Neural cell (in vitro differentiated cells): ENCODE data around the gene PDZRN3. TPM values are rescaled to one million over a fixed set of nuclear protein-coding genes. Genes with fewer than 3 reads are reported as not detected.

Experiments used
- H2AFZ ChIP-seq: fragments of 200-600, 300-800 bp; sonication (generic), shearing (Covaris generic); 2 replicates; pipeline ENCODE4 v1.6.0; 2014; ENCODE audit warnings: low read depth, mild to moderate bottlenecking, antibody characterized with exemption, low read length, moderate library complexity
- H3F3A ChIP-seq: fragments of 200-600 bp; shearing (Covaris generic); 2 replicates; pipeline ENCODE4 v1.6.1; 2016; ENCODE audit warnings: mild to moderate bottlenecking, moderate library complexity, mixed read lengths, antibody characterized with exemption, low read length; ENCODE audit not compliant: insufficient read depth, poor library complexity, severe bottlenecking
- H3K27ac ChIP-seq: fragments of 200-600, 300-800 bp; sonication (generic), shearing (Covaris generic); 2 replicates; pipeline ENCODE4 v1.5.1; 2014; ENCODE audit warnings: mild to moderate bottlenecking, low read length, moderate library complexity
- H3K27me3 ChIP-seq: fragments of 300-800, 200-600 bp; sonication (generic), shearing (Covaris generic); 2 replicates; pipeline ENCODE4 v1.6.0; 2014; ENCODE audit warnings: mild to moderate bottlenecking, low read depth, low read length, moderate library complexity; ENCODE audit not compliant: insufficient read depth
- H3K36me3 ChIP-seq: fragments of 300-800, 200-600 bp; sonication (generic), shearing (Covaris generic); 2 replicates; pipeline ENCODE4 v1.5.1; 2014; ENCODE audit warnings: mild to moderate bottlenecking, antibody characterized with exemption, low read length, moderate library complexity; ENCODE audit not compliant: insufficient read depth
- H3K4me2 ChIP-seq: fragments of 300-800, 200-600 bp; sonication (generic), shearing (Covaris generic); 2 replicates; pipeline ENCODE4 v1.6.0; 2014; ENCODE audit warnings: mild to moderate bottlenecking, low read length
- H3K4me3 ChIP-seq: fragments of 300-800, 200-600 bp; sonication (generic), shearing (Covaris generic); 2 replicates; pipeline ENCODE4 v1.5.1; 2014; ENCODE audit warnings: mild to moderate bottlenecking, low read length, moderate library complexity
- H3K79me2 ChIP-seq: fragments of 200-600 bp; shearing (Covaris generic); replicated peaks from 2 replicates; pipeline ENCODE4 v1.6.0; 2014; ENCODE audit warnings: mild to moderate bottlenecking, low read length, moderate library complexity; ENCODE audit not compliant: insufficient read depth
- H3K9ac ChIP-seq: fragments of 300-800, 200-600 bp; sonication (generic), shearing (Covaris generic); 2 replicates; pipeline ENCODE4 v1.6.1; 2016; ENCODE audit warnings: mild to moderate bottlenecking, low read length, mixed read lengths
- H3K9me2 ChIP-seq: fragments of 200-600 bp; shearing (Covaris generic); 2 replicates; pipeline ENCODE4 v1.6.1; 2016; ENCODE audit warnings: mild to moderate bottlenecking, low read length, mixed read lengths; ENCODE audit not compliant: insufficient read depth
- H3K9me3 ChIP-seq: fragments of 200-600, 300-800 bp; sonication (generic), shearing (Covaris generic); 2 replicates; pipeline ENCODE4 v1.6.1; 2016; ENCODE audit warnings: mild to moderate bottlenecking, mixed run types, low read length, moderate library complexity, mixed read lengths
- H4K20me1 ChIP-seq: fragments of 200-600 bp; shearing (Covaris generic); 2 replicates; pipeline ENCODE4 v1.6.1; 2016; ENCODE audit warnings: mild to moderate bottlenecking, mixed run types; ENCODE audit not compliant: insufficient read depth
- CTCF ChIP-seq: fragments of 450-650 bp; IDR thresholded peaks from 2 replicates; pipeline ENCODE4 v1.5.1; 2014; ENCODE audit warnings: antibody characterized with exemption, mild to moderate bottlenecking, moderate library complexity; ENCODE audit not compliant: poor library complexity, severe bottlenecking
- EP300 ChIP-seq: fragments of 450-650 bp; conservative IDR thresholded peaks from 2 replicates; pipeline ENCODE4 v1.6.1; 2014; ENCODE audit warnings: antibody characterized with exemption, mild to moderate bottlenecking, moderate library complexity; ENCODE audit not compliant: poor library complexity, severe bottlenecking
- EZH2 ChIP-seq: fragments of 200-600, 300-800 bp; shearing (Covaris generic), sonication (generic); IDR thresholded peaks from 2 replicates; pipeline ENCODE4 v1.6.1; 2014; ENCODE audit warnings: antibody characterized with exemption, low read length, borderline replicate concordance, mild to moderate bottlenecking; ENCODE audit not compliant: insufficient read depth, poor library complexity, severe bottlenecking
- MXI1 ChIP-seq: fragments of 450-650 bp; conservative IDR thresholded peaks from 2 replicates; pipeline ENCODE4 v1.6.1; 2014; ENCODE audit warnings: antibody characterized with exemption, mild to moderate bottlenecking; ENCODE audit not compliant: poor library complexity, severe bottlenecking
- POLR2AphosphoS5 ChIP-seq: IDR thresholded peaks from 2 replicates; pipeline ENCODE4 v1.6.1; 2012
- RAD21 ChIP-seq: fragments of 450-650 bp; conservative IDR thresholded peaks from 2 replicates; pipeline ENCODE4 v1.6.1; 2014; ENCODE audit warnings: antibody characterized with exemption, mild to moderate bottlenecking, moderate library complexity
- REST ChIP-seq: IDR thresholded peaks from 2 replicates; pipeline ENCODE4 v1.6.1; 2012; ENCODE audit warnings: borderline replicate concordance
- SMC3 ChIP-seq: fragments of 450-650 bp; conservative IDR thresholded peaks from 2 replicates; pipeline ENCODE4 v1.6.1; 2014; ENCODE audit warnings: antibody characterized with exemption, mild to moderate bottlenecking, moderate library complexity; ENCODE audit not compliant: poor library complexity
- TAF1 ChIP-seq: IDR thresholded peaks from 2 replicates; pipeline ENCODE4 v1.6.1; 2012; ENCODE audit warnings: low read depth
- polyA plus RNA-seq: library from polyadenylated mRNA; depleted of rRNA; stranded (reverse); fragments of >200 nt; gene quantifications from 2 replicates; pipeline ENCODE4 v1.2.3, GENCODE V29; 2014

PDZRN3 gene
- polyA plus RNA-seq, 1 donor from 2014 or later = 1.1 TPM

GRCh38 chr3:73504852-73505251, 119.9 kb downstream of the PDZRN3 start:
- H4K20me1 ChIP-seq = no peaks in the 10 kb centered on the region
- H3K36me3 ChIP-seq = no peaks in the 10 kb centered on the region
- H3K9me2 ChIP-seq = no peaks in the 10 kb centered on the region
- H3K27me3 ChIP-seq = no peaks in the 10 kb centered on the region
- H3K4me2 ChIP-seq = no peak overlapping the region
- H3K27ac ChIP-seq = no peak overlapping the region
- H3K9me3 ChIP-seq = no peaks in the 10 kb centered on the region
- H3K79me2 ChIP-seq = no peaks in the 10 kb centered on the region
- no peak overlapping the region for H2AFZ ChIP-seq
- no peak for TF ChIP-seq RAD21
- TF ChIP-seq EP300 = no peak
- TF ChIP-seq CTCF = no peak
- TF ChIP-seq SMC3 = no peak
- TF ChIP-seq EZH2 = no peak
- no peaks in the 10 kb centered on the region for H3F3A ChIP-seq
- H3K9ac ChIP-seq = no peak overlapping the region
- no peak overlapping the region for H3K4me3 ChIP-seq

- Histone ChIP-seq H2AFZ (no peak overlapping the region), H3K9ac (no peak overlapping the region), H3K9me3 (no peaks in the 10 kb centered on the region), H3F3A (no peaks in the 10 kb centered on the region), H4K20me1 (no peaks in the 10 kb centered on the region), H3K4me2 (no peak overlapping the region), H3K36me3 (no peaks in the 10 kb centered on the region), H3K79me2 (no peaks in the 10 kb centered on the region), H3K4me3 (no peak overlapping the region), H3K27me3 (no peaks in the 10 kb centered on the region), H3K27ac (no peak overlapping the region), H3K9me2 (no peaks in the 10 kb centered on the region)
- TF ChIP-seq POLR2AphosphoS5 (no peak), REST (no peak), SMC3 (no peak), EZH2 (no peak), TAF1 (no peak), RAD21 (no peak), EP300 (no peak), CTCF (no peak), MXI1 (no peak)
Measured at GRCh38 chr3:73504239-73504638, 120.5 kb downstream of the PDZRN3 start.
